Measurements from ENCODE around the gene CD200R1. TPM values are rescaled to one million over a fixed set of nuclear protein-coding genes. Genes with fewer than 3 reads are reported as not detected.

Gene CD200R1
- total and polyA plus RNA-seq, 2 of the 8 experiments (the other 6 are each of a cell fraction or from before 2014, with no cell fraction given): 0.02 TPM; not detected in 1

DNA sequence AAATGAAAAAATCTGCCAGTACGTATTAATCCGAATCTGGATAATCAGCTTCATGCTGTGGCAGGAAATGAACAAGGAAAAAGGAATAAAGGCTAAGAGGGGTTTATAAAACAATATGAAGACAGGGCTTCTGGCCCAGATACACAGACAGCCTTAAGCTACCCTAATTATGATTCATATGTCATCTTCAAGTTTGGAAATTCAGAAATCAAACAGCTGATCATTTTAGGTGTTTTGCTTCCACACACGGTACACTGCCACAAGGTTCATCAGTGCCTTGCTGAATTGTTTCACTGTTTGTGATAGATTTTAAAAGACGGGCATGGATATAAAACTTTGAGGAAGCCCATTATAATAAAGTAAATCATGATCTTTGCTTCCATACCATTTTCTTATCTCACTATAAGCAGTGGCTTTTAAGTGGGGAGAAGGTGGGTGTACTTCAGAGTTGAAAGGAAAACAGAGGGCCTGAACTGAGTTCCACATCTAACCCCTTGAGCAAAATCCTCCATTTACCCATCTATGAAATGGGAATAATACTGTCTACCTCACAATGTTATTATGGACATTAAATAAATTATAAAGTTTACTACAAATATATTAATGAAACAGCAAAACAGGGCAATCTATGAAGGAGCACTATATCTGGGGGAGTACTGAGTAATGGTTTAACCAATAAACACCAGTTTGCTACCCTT lies 31.6 kb upstream of the CD200R1 start (continued):
- TF ChIP-seq TEAD4 (IDR thresholded peaks at IDR 0.05; ENCODE audit: low read depth, low read length) (no peak), TCF12 (IDR thresholded peaks at IDR 0.05; ENCODE audit: low read depth, low read length) (no peak), RBBP5 (IDR thresholded peaks at IDR 0.05; ENCODE audit: borderline replicate concordance, low read depth, low read length) (no peak)
- TF ChIP-seq, protein P1, sequence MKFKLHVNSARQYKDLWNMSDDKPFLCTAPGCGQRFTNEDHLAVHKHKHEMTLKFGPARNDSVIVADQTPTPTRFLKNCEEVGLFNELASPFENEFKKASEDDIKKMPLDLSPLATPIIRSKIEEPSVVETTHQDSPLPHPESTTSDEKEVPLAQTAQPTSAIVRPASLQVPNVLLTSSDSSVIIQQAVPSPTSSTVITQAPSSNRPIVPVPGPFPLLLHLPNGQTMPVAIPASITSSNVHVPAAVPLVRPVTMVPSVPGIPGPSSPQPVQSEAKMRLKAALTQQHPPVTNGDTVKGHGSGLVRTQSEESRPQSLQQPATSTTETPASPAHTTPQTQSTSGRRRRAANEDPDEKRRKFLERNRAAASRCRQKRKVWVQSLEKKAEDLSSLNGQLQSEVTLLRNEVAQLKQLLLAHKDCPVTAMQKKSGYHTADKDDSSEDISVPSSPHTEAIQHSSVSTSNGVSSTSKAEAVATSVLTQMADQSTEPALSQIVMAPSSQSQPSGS (IDR thresholded peaks at IDR 0.05; ENCODE audit: low read length): no peak
